Central memory CD4-positive, alpha-beta T cell (primary cell): Measurements from ENCODE around the gene SSR2.
"Not testable (repeated sequence)": the region's sequence is repeated elsewhere in the genome, so short reads cannot be mapped to it uniquely, and the experiment has no call there.

Experiments
- DNase-seq: peaks from one replicate; pipeline ENCODE4 v3.0.0; 2022

Gene SSR2

GRCh38 chr1:156045076-156045475 lies 24.3 kb upstream of the SSR2 start:
- DNase-seq, result no peak

DNA sequence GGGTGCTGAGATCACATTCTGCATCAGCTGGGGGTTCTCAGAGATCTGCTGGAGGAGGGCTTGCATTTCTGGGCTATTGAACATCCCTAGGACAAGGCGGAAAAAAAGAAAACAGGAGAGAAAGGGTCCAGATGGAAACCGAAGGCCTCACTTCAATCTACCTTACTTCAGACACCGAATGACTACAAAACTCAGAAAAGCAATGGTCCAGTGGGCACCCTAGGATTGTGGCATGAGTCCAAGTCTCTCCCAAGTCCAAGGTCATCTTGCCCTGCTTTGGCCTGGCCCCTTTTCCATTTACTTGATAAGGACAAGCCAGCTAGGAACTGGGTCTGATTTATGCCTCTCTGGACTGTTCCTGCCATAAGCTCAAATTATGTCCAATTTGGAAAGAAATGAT lies 22.1 kb upstream of the SSR2 start:
- DNase-seq, result no peak

DNA sequence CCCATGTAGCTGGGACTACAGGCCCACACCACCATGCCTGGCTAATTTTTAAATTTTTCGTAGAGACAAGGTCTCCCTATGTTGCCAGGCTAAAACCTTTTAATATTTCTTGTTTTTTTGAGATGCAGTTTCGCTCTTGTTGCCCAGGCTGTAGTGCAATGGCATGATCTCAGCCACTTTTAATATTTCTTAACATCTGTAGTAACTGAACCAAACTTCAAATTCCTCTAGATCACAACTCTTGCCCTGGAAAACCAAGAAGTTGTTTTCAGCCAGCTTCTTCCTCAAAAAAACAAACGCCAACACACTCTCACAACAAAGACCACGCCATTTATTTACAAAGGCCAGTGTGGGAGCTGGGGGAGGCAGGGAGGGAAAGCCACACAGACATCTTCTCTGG lies 14.2 kb upstream of the SSR2 start:
- not testable (repeated sequence) for DNase-seq

GRCh38 chr1:156033011-156033410 lies 12.3 kb upstream of the SSR2 start:
- DNase-seq, result no peak

GRCh38 chr1:156026588-156026987 lies 5.8 kb upstream of the SSR2 start:
- DNase-seq, result no peak

GRCh38 chr1:156025876-156026275 lies 5.1 kb upstream of the SSR2 start:
- DNase-seq, result no peak

- DNase-seq, result no peak
Observed at GRCh38 chr1:156024801-156025200, 4.0 kb upstream of the SSR2 start.

GRCh38 chr1:156021954-156022353 lies 1.2 kb upstream of the SSR2 start:
- no peak for DNase-seq

DNA sequence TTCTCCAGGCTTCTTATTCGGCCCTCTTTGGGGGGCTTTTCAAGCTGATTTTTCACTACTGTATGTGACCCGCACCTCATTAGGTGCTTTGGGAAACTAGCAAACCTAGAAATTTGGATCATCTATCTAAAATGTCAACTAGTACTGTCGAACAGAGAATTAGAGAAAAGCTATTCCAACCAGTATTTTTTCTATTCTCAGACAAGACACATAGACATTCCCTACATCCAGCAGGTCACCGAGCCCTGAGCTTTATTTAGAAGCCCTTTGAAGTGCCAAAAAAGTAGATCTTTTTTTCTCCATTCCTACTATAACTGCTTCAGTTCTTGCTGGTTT lies 310 bp upstream of the SSR2 start:
- DNase-seq, result no peak

DNA sequence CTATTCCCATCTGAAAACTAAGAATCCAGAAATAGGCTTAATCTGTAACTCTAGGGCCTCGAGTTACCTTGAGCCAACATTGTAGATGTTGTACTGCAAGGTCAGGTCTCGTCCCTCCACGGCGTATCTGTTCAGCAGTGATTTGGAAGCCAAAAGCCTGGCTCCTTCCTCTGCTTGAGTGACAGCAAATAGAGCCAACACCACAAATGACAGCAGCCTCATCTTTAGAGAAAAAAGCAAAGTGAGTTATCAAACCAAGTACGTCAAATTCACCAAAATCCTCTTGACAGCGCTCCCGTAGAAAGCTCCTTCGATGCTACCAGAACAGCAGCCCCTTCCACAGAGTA lies 832 bp downstream of the SSR2 start:
- no peak for DNase-seq

DNA sequence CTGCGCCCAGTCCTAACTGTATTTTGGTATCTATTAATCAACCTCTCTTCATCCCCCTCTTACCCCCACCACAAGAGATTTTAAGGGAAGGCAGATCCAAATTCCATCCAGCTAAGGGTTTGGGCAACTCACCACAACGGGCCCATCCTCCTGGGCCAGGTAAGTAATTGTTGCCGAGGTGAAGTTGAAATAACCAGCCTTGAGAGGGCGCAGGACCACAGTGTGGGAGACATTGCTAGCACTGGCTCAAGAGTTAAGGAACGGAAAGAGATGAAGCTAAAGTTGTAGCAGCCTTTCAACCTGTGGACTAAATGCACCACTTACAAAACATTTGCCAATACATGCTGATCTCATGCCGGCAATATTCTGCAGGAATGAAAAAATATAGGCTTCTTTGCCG lies 5.9 kb downstream of the SSR2 start:
- no peak for DNase-seq

- no peak for DNase-seq
Observed at GRCh38 chr1:156012051-156012817, 8.5 kb downstream of the SSR2 start.

GRCh38 chr1:156009404-156009803 lies 11.3 kb downstream of the SSR2 start:
- no peak for DNase-seq

DNA sequence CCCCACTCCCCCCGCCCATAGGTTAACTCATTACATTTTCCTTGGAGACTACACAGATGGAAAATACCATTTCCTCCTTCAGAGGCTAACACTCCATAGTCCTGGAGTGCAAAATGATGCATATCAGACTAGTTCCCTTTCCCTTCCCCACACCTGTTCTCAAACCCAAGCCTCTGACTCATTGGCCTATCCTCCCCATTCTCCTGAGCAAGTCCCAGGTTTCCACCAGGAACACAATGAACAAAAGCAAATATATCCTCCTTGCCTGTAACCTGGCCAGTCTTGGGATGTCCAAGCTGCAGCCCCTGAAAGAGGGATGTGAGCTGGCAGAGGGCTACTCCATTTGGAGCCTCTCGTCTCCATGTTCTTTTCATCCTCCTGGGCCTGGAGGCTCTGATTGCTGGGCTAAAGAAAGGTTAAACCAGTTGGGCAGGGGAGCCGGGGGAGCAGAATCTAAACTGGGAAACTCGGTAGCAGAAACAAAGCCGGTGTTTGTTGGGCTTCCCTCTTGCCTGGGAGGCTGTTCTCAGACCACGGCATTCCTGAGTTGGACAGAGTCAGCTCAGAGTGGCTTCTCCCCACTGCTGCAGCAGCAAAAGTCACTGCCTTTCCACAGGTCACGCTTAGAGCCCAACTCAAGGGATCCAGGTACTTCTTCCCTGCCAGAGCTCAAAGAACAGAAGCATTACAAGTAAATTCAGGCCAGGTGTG lies 13.9 kb downstream of the SSR2 start:
- no peak for DNase-seq

DNA sequence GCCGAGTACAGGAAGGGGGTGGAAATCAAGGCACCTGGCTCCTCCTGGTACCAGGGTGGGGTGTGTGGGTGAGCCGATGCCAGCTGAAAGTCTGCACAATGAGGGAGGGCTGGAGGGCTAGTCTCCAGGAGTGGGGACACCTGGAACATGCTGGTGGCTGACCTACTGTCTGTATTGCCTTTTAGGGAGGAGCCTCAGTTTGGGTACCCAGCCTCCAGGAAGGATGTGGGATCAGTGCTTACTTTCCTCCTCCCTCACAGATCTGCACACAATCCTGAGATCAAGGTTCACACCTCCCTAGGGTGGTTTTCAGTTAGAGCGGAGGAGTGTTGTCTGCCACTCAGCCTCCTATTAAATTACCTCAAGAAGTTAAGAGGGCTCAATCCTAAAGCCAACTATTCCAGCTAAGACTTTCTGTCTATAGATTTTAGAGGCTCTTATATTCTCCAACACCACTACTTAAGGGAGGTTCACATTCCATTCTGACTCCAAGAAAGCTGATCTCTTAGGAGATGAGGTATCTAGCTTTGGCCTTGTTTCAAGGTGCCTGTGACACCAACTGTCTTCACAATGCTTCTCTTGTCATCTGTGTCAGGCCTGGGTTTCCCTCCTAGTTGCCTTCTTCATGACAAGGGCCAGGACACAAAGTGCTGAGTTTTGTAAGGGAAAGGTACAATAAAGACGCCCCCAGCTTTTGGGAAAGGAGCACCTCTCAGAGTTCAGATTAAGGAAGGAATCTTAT lies 15.7 kb downstream of the SSR2 start:
- peak; percentile 39 for DNase-seq

DNA sequence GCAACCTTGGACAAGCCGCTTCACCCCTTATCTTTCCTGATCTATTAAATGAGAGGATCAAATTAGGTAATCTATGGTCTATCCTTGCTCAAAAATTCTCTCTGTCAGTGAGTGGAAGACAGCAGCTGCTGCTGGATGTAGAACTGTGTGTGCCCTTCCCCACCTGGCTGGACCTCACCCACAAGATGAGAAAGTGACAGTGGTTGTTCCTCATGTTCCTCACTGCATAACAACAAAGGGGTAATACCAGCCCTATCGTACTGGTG lies 16.9 kb downstream of the SSR2 start:
- no peak for DNase-seq

GRCh38 chr1:156002188-156002911 lies 18.4 kb downstream of the SSR2 start:
- DNase-seq, result no peak

- DNase-seq, result no peak
Observed at GRCh38 chr1:156001662-156002171, 19.0 kb downstream of the SSR2 start.

- DNase-seq, result no peak
Observed at GRCh38 chr1:156001021-156001661, 19.6 kb downstream of the SSR2 start.

GRCh38 chr1:155999964-156000363 lies 20.8 kb downstream of the SSR2 start:
- no peak for DNase-seq

GRCh38 chr1:155996166-155996565 lies 24.6 kb downstream of the SSR2 start:
- DNase-seq, result no peak

DNA sequence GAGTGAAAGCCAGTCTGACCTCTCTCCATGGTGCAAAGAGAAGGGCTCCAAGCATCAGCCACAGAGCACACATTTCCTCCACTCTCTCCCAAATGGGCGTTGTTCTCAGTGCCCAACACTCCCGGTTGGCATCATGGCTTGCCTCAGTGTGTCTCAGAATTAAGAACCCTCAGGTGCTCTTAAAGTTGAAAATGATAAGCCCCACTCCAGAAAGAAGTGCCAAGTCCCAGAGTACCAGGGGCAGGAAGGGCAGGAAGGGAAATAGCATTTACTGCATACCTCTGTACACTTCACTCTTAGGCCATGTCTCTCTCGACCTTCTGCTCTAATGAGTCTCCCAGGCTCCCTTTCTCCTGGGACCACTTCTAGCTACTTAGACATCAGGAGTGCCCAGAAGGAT lies 27.2 kb downstream of the SSR2 start:
- no peak for DNase-seq
